K562 (cell line): ENCODE results near the gene ACAD10. TPM values are rescaled to one million over a fixed set of nuclear protein-coding genes. Genes with fewer than 3 reads are reported as not detected.

ENCODE experiments used
- ATAC-seq: fragments of 200-7000 bp; cut with Tn5 transposase; 3 replicates; pipeline ENCODE4 v1.9.1; 2020; ENCODE audit warnings: moderate library complexity
- BruUV-seq: library from RNA; stranded (reverse); fragments of 400-500 nt; replicated peaks from 2 replicates; lab custom pipeline; 2021; lab: Mats Ljungman, UMichigan
- CTCF ChIA-PET: fragments of 300-600 bp; formaldehyde crosslinking; extraction: SDS; loops from one replicate; lab custom pipeline; 2021; ENCODE audit warnings: low intra/inter-chr PET ratio; lab: Yijun Ruan, JAX
- POLR2A ChIA-PET: fragments of 300-600, 350-650 bp; sonication (Branson Sonifier 250); formaldehyde crosslinking; extraction: SDS; loops from one replicate; lab custom pipeline; 2021; ENCODE audit warnings: antibody characterized with exemption, inconsistent platforms; lab: Yijun Ruan, JAX
- DNase-seq, 4 experiments: peaks; one replicate each; pipeline versions ENCODE4 v3.0.0 to v3.0.0-alpha.2; 2011 to 2018; ENCODE audit warnings: low spot score in 3 of 4, mixed read lengths in 3 of 4; ENCODE audit errors: extremely low read depth in 1 of 4
- FAIRE-seq: peaks from 2 replicates; lab custom pipeline; 2011; peaks lifted over from hg19 to GRCh38; lab: Jason Lieb, UNC
- H2AFZ ChIP-seq: 2 replicates; pipeline ENCODE4 v1.6.0; 2011; ENCODE audit warnings: low read depth, low read length, control low read depth, inconsistent platforms
- H3K27ac ChIP-seq: fragments of 200-600 bp; 3 replicates; pipeline ENCODE4 v1.8.0; 2011; ENCODE audit warnings: low read depth, mild to moderate bottlenecking, control low read depth, inconsistent platforms, low read length, moderate library complexity, mixed read lengths; ENCODE audit errors: extremely low read depth
- H3K27me3 ChIP-seq, 2 experiments: fragments of 300-600 bp in 1 of 2; 2 replicates in 1 of 2; 3 replicates in 1 of 2; pipeline versions ENCODE4 v1.6.0 to v1.8.0; 2011; ENCODE audit warnings: inconsistent platforms in 2 of 2, low read length in 2 of 2, mild to moderate bottlenecking in 1 of 2, mixed read lengths in 1 of 2, moderate library complexity in 1 of 2; ENCODE audit not compliant: control insufficient read depth in 2 of 2, insufficient read depth in 2 of 2
- H3K36me3 ChIP-seq: fragments of 300-600 bp; 3 replicates; pipeline ENCODE4 v1.8.0; 2011; ENCODE audit warnings: mild to moderate bottlenecking, low read length, inconsistent platforms; ENCODE audit not compliant: control insufficient read depth, insufficient read depth
- H3K4me1 ChIP-seq, 2 experiments: fragments of 200-600 bp in 1 of 2; replicated peaks in 1 of 2; 2 replicates in 1 of 2; 3 replicates in 1 of 2; pipeline versions ENCODE4 v1.5.1 to v1.8.0; 2011; ENCODE audit warnings: inconsistent platforms in 2 of 2, low read length in 2 of 2, mild to moderate bottlenecking in 1 of 2, mixed read lengths in 1 of 2, moderate library complexity in 1 of 2; ENCODE audit not compliant: control insufficient read depth in 2 of 2, insufficient read depth in 2 of 2
- H3K4me2 ChIP-seq: 2 replicates; pipeline ENCODE4 v1.6.1; 2011; ENCODE audit warnings: low read length, control low read depth, inconsistent platforms, mixed read lengths; ENCODE audit not compliant: insufficient read depth
- H3K4me3 ChIP-seq: fragments of 200-600 bp; sonication (generic), shearing (Covaris generic); 2 replicates; pipeline ENCODE4 v1.5.1; 2016; ENCODE audit warnings: control low read depth, inconsistent platforms
- H3K79me2 ChIP-seq: fragments of 200-600 bp; 3 replicates; pipeline ENCODE4 v1.8.0; 2011; ENCODE audit warnings: low read length, inconsistent platforms; ENCODE audit not compliant: control insufficient read depth, insufficient read depth
- H3K9ac ChIP-seq, 2 experiments: 2 replicates each; pipeline versions ENCODE4 v1.6.0 to v1.6.1; 2011; ENCODE audit warnings: low read depth in 2 of 2, low read length in 2 of 2, control low read depth in 1 of 2, inconsistent platforms in 1 of 2, mild to moderate bottlenecking in 1 of 2, mixed read lengths in 1 of 2; ENCODE audit not compliant: insufficient read depth in 1 of 2
- H3K9me1 ChIP-seq: one replicate; pipeline ENCODE4 v1.6.0; 2011; ENCODE audit warnings: inconsistent platforms, mild to moderate bottlenecking, low read length, moderate library complexity; ENCODE audit not compliant: control insufficient read depth, insufficient read depth
- H3K9me3 ChIP-seq: replicated peaks from 2 replicates; pipeline ENCODE4 v1.5.1; 2011; ENCODE audit warnings: low read depth, low read length, inconsistent platforms; ENCODE audit not compliant: control insufficient read depth, insufficient read depth
- H4K20me1 ChIP-seq: replicated peaks from 2 replicates; pipeline ENCODE4 v1.6.1; 2011; ENCODE audit warnings: low read length, inconsistent platforms, mixed read lengths; ENCODE audit not compliant: control insufficient read depth, insufficient read depth
- BACH1 ChIP-seq: fragments of 200-800 bp; sonication (Bioruptor generic); IDR thresholded peaks from 2 replicates; pipeline ENCODE4 v1.6.1; 2016; ENCODE audit warnings: missing genetic modification characterization, missing compliant biosample characterization
- DPF2 ChIP-seq: fragments of 450-650 bp; IDR thresholded peaks from 2 replicates; pipeline ENCODE4 v1.6.1; 2016
- ERF ChIP-seq: fragments of 450-650 bp; formaldehyde crosslinking; IDR thresholded peaks from 2 replicates; pipeline ENCODE4 v1.4.0; 2020; ENCODE audit warnings: mild to moderate bottlenecking, mixed read lengths
- HCFC1 ChIP-seq: IDR thresholded peaks from 2 replicates; pipeline ENCODE4 v1.6.1; 2012; ENCODE audit warnings: low read depth, low read length, improper control_type of control experiment
- NONO ChIP-seq, 2 experiments: fragments of 200-400 bp in 1 of 2; fragments of 450-650 bp in 1 of 2; formaldehyde crosslinking in 1 of 2; IDR thresholded peaks; 2 replicates each; pipeline ENCODE4 v1.6.1; 2017; ENCODE audit warnings: low read depth in 2 of 2, mild to moderate bottlenecking in 2 of 2, moderate library complexity in 2 of 2, low read length in 1 of 2
- NUFIP1 ChIP-seq: fragments of 450-650 bp; IDR thresholded peaks from 2 replicates; pipeline ENCODE4 v1.6.1; 2018; ENCODE audit not compliant: partially characterized antibody
- SREBF2 ChIP-seq: sonication (generic); formaldehyde crosslinking; IDR thresholded peaks from 2 replicates; pipeline ENCODE4 v1.4.0; 2020; ENCODE audit warnings: mild to moderate bottlenecking, missing genetic modification reagents
- XRCC4 ChIP-seq: IDR thresholded peaks from one replicate; pipeline ENCODE4 v1.6.1; 2011; ENCODE audit not compliant: insufficient read depth, insufficient read length; ENCODE audit errors: extremely low read depth
- ZBTB33 ChIP-seq: sonication (generic); formaldehyde crosslinking; IDR thresholded peaks from 2 replicates; pipeline ENCODE4 v1.8.1; 2023; ENCODE audit warnings: mild to moderate bottlenecking, missing genetic modification reagents
- ZNF644 ChIP-seq: fragments of 200-800 bp; sonication (Bioruptor generic); IDR thresholded peaks from 2 replicates; pipeline ENCODE4 v1.6.1; 2016; ENCODE audit warnings: low read depth, missing genetic modification characterization, missing compliant biosample characterization
- WGBS: fragments of 100-300 bp; shearing (Covaris generic); methylation state at CpG from one replicate; pipeline ENCODE4 v1.1.6; 2016; ENCODE audit warnings: low coverage, mixed read lengths; ENCODE audit not compliant: insufficient coverage; ENCODE audit errors: missing lambda C conversion rate; 5-methylcytosine and 5-hydroxymethylcytosine counted together
- in situ Hi-C: fragments of 300-500 bp; cut with MboI; formaldehyde crosslinking; loops from 4 replicates; pipeline ENCODE4 v1.15.0; 2018; ENCODE audit warnings: inconsistent platforms, mixed read lengths
- intact Hi-C: fragments of 100-400 bp; cut with micrococcal nuclease; formaldehyde crosslinking; loops from 2 replicates; pipeline ENCODE4 v1.14.2; 2022
- polyA plus RNA-seq, 8 experiments: library from polyadenylated mRNA; depleted of rRNA in 4 of 8; stranded (reverse) in 5 of 8; unstranded in 3 of 8; fragments of >200 nt; fragmentation: Nextera tagmentation in 2 of 8; fragmentation: Illumina TruSeq in 1 of 8; extraction: Ambion mirVana in 2 of 8; extraction: Trizol in 1 of 8; gene quantifications; 2 replicates each; pipeline versions ENCODE4 v1.2.1 to v1.2.3, GENCODE V29; 2011 to 2014; ENCODE audit warnings: inconsistent platforms in 1 of 8, missing spikeins in 1 of 8
- total RNA-seq, 7 experiments: library from RNA; depleted of rRNA in 6 of 7; stranded (reverse); fragments of >200 nt in 6 of 7; fragmentation: Illumina TruSeq in 2 of 7; extraction: Trizol in 2 of 7; gene quantifications; 2 replicates each; pipeline versions ENCODE4 v1.2.1 to v1.2.3, GENCODE V29; 2011 to 2021; ENCODE audit warnings: low replicate concordance in 1 of 7

Gene ACAD10
- total and polyA plus RNA-seq, 9 of the 15 experiments (the other 6 are each of a cell fraction or from before 2014, with no cell fraction given), result 2.3 to 19.2 (median 12.0) TPM

DNA sequence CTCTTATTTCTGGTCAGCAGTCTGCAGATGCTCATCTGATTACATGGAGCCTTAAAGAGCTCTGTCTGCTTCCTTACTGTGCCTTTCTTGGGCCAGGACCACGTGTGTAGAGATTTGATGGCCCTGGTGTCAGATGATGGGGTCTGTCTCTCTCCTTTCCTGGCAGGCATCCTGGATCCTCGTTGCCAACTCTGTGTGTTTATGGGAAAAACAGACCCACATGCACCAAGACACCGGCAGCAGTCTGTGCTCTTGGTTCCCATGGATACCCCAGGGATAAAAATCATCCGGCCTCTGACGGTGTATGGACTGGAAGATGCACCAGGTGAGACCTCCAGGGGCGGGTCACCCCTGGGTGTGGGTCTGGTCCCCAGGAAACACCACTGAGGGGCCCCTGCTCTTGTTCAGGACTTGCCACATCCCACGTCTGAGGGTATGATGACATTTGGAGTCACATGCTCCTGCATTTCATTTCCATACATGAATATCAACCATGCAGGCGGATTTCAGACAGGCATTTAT is 62.4 kb downstream of the ACAD10 start:
- 41% methylated on average over 8 of the region's 8 CpGs for WGBS
- BruUV-seq, result no TSS peak
- DNase-seq, result no peak
- no peak for ATAC-seq
- CTCF ChIA-PET, result no interaction called here
- POLR2A ChIA-PET, result interaction anchor here (1.0 kb wide), 2 partner anchors 9 to 11 kb away, joined by 3 read pairs; no protein-coding TSS in a partner anchor
- FAIRE-seq, result no peak
- Histone ChIP-seq H3K79me2 (no peaks in the 10 kb centered on the region), H3K27ac (no peak overlapping the region), H2AFZ (no peak overlapping the region), H3K4me1 (peaks cover 4 to 11% of the 10 kb centered on the region in 2 experiments; a peak in 4 of 5 replicates), H3K36me3 (peaks cover 26% of the 10 kb centered on the region; the same call in 2 of the 3 replicates), H3K9me3 (no peaks in the 10 kb centered on the region), H3K27me3 (no peaks in the 10 kb centered on the region), H3K9me1 (no peaks in the 10 kb centered on the region), H3K4me2 (no peak overlapping the region), H3K4me3 (no peak overlapping the region), H3K9ac (0 out of 4 replicates have a peak overlapping the region, but pooled peaks of 1 of the 2 experiments have one; percentile 10), H4K20me1 (no peaks in the 10 kb centered on the region)
- in situ Hi-C loops, result no loop called here
- intact Hi-C loops, result no loop called here
- TF ChIP-seq SREBF2 (CRISPR knock-in tag) (no peak), ZNF644 (tag) (no peak), BACH1 (no peak), XRCC4 (no peak), NONO (IDR thresholded peaks at IDR 0.05; ENCODE audit: low read depth in 2 of 2, low read length in 1 of 2) (no peak)

DNA sequence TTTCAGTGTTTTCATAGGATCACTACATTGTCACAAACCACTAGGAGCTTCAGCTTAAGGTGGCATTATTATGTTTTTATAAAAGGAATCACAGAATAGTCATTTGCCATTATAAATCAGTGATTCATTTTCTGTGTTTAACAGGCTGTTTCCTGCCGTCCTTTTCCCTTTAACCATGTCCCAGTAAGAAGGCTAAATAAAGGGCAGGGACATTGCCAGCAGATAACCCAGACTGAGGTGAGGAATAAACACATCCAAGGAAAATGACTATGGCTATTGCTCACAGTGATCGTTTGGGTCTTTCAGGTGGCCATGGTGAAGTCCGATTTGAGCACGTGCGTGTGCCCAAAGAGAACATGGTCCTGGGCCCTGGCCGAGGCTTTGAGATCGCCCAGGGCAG is 63.0 kb downstream of the ACAD10 start:
- BruUV-seq, result no TSS peak
- ATAC-seq (no peak), FAIRE-seq (no peak), DNase-seq (no peak)
- Histone ChIP-seq H3K27ac (no peak overlapping the region), H3K4me3 (no peak overlapping the region), H3K4me1 (peaks cover 4 to 17% of the 10 kb centered on the region in 2 experiments; a peak in 4 of 5 replicates), H3K9me1 (no peaks in the 10 kb centered on the region), H4K20me1 (no peaks in the 10 kb centered on the region), H3K36me3 (peaks cover 26% of the 10 kb centered on the region; the same call in 2 of the 3 replicates), H3K9me3 (no peaks in the 10 kb centered on the region), H3K27me3 (no peaks in the 10 kb centered on the region), H3K79me2 (no peaks in the 10 kb centered on the region), H3K4me2 (no peak overlapping the region), H2AFZ (no peak overlapping the region), H3K9ac (peak overlapping the region in 1 of 2 experiments; percentile 77; a peak in 1 of 4 replicates)
- WGBS, result 78% methylated on average over 7 of the region's 7 CpGs
- intact Hi-C loops, result no loop called here
- CTCF ChIA-PET, result no interaction called here
- POLR2A ChIA-PET, result interaction anchor here (1.0 kb wide), 1 partner anchor 10 kb away, joined by 3 read pairs; no protein-coding TSS in a partner anchor
- in situ Hi-C loops, result no loop called here
- TF ChIP-seq DPF2 (no peak), HCFC1 (no peak), ZBTB33 (CRISPR knock-in tag) (no peak), ERF (CRISPR knock-in tag) (no peak), NUFIP1 (no peak)
